ENCODE data around the gene TEFM.
"Not testable (repeated sequence)": the region's sequence is repeated elsewhere in the genome, so short reads cannot be mapped to it uniquely, and the experiment has no call there.

TEFM gene

DNA sequence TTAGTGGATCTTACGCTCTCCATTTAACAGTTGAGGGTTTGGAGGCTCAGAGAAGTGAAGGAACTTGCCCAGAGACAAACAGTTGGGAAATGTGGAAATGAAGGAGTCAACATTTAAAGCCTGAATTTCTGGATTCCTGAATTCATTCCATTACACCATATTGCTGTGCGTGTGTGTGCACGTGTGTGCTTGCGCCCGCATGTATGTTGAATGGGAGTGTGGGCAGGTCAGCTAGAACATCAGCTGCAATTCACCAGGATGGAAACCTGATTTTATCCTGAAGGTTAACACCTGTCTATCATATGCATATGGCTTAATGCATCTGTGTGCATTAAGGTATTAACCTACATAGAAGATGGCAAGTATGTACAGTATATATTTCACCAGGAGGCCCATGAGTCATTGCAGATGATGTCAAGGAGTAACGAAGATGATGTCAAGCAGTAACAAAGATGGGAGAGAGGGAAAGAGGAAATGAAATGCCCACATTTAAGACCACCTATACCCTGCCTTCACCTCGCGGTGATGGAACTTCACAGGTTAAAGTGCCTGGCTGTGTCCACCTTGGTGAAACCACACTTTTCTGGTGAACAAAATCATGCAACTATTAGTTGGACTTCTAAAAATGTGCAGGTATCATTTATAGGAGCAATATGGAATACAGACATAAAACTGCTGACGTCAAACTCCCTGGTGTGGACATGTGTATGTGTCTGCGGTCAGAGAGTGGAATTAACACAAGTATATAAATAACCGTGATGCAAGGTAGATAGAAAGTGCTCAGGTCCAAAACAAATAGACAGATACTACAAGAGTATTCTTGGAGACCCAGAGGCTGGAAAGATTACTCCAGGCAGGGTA, 14.9 kb upstream of the TEFM start:
- DNase-seq: no peak

DNA sequence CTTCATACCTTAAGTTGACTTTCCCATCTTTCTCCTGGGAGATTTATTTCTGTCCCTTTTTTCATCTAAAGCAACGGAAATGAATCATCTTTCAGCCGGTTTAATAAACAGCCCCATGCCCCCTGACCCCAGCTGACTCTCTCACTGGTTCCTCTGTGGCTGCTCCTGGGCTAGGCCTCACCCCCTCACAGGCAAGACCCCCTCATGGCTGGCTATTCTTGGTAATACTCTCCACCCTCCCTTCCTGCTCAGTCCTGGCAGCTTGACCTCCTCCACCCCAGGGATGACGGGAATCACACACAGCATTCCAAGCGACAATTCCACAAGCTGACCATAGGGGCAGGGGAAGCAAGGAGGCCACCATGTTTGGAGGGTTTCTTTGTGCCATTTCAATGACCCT, 14.2 kb upstream of the TEFM start:
- peak; percentile 60 for DNase-seq

DNA sequence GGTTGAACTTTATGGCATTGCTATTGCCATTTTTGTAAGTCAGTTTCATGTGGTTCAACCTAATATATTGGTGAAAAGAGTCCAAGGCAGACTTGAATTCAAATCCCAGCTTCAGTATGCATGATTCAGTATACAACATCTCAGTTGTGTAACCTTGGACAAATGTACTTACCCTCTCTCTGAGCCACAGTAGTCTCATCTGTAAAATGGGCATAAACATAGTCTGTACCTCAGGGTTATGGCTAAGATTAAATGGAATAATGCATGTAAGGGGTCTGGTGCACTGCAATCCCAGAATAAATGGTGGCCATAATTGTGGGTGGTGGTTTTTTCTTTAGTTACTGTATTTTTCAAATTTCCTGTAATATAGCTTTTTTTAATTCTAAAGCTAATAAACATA, 11.0 kb upstream of the TEFM start:
- no peak for DNase-seq

DNA sequence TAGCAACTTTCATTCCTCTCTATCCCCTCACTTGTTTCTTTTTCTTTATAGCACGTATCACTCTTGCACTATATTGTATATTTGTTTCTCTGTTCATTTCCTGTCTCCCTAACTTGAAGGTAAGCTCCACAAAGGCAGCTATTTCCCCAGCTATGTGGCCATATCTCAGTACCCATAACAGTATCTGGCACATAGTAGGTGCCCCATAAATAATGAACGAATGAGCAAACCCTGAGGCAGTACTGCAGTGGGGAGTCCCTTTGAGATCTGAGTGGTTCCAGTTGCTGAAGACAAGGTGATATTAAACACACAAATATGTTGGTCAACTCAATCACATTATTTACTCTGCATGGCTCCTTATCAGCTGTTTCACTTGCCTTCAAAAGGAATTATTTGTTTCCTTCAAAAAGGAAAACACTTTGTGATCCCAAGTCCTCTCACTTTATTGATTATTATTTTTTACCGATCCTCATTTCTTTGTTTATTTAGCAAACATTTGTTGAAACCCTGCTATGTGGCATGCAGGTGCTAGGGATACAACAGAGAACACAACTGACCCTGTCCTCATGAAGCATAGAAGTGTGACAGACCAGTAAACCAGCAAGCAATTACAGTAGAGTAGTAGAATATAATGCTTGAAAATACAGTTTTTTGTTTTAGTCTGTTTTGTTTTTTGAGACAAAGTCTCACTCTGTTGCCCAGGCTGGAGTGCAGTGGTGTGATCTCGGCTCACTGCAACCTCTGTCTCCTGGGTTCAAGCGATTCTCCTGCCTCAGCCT, 10.0 kb upstream of the TEFM start:
- no peak for DNase-seq

DNA sequence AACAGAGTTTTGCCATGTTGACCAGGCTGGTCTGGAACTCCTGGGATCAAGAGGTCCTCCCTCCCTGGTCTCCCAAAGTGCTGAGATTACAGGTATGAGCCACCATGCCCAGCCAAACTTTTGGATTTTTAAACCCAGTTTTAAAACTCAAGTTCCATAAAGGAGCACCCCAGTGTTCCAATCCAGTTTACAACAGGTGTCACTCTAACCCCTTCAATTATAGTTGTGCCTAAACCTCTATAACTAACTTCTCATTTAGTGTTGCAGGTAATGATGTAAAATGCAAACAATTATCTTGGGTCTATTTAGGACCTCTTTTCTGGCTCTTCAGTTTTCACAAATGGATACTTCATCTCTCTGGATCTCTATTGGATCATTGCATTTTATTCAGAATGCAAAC, 7.9 kb upstream of the TEFM start:
- DNase-seq: no peak

DNA sequence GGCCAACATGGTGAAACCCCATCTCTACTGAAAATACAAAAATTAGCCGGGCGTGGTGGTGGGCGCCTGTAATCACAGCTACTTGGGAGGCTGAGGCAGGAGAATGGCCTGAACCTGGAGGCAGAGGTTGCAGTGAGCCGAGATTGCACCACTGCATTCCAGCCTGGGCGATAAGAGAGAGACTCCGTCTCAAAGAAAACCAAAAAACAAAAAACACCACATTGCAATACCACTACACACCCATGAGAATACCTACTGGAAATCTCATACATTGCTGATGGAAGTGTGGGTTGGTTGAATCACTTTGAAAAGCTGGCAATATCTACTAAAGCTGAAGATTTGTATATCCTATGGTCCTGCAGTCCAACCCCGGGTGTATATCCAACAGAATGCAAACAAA, 4.1 kb upstream of the TEFM start:
- not testable (repeated sequence) for DNase-seq

DNA sequence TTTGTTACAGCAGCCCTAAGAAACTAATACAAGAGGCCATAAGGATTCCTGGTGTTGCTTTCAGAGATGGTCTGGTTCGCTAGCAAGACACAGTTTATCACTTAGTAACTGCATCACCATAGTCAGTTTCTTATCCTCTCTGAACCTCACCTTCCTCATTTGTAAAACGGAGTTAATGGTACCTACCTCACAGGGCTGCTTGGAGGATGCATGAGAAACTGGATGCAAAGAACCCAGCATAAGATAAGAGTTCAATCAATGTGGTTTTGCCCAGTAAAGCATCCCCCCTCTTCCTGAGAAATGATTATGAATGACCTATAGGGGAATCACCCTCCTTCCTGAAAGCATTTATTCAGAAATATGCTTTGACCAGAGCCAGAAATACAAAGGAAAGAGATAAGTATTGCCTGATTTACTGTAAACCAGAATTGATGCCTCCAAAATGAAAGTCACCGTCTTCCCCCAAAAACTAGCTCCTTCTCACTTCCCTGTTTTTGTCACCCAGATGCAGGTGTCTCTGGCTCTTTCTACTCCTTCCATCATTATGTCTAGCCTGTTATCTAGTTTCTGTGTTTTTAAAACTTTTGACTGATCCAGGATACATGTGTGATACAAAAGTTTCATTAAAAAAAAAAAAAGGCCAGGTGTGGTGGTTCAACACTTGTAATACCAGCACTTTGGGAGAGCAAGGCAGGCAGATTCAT, 2.8 kb upstream of the TEFM start:
- DNase-seq: no peak

DNA sequence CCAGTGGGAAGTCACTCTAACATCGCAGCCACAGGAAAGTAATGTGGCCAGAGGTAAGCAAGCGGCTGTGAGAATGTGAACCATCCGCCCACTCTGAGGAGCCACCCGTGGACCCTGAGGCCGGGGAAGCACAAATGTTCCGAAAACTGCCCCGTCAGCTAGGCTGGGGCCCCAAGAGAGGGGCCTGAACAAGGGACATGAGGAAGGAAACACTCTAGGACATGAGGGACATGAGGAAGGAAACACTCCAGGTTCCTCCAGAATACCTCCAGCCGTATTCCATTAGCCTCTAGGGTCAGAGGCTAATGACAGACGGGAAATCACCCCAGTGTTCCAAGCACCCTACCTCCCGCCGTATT, 317 bp downstream of the TEFM start:
- DNase-seq: no peak

DNA sequence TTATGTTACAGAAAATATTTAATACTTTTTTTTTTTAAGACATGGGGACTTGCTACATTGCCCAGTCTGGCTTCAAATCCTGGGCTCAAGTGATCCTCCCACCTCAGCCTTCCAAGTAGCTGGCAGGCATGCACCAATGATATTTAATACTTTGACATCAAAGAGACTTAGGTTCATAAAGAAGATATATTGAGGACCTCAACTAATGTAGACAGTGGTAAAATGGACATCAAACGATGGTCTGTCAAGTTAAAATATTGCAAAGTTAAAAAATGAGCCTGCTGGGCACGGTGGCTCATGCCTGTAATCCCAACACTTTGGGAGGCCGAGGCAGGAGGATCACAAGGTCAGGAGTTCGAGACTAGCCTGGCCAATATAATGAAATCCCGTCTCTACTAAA, 8.7 kb downstream of the TEFM start:
- no peak for DNase-seq

DNA sequence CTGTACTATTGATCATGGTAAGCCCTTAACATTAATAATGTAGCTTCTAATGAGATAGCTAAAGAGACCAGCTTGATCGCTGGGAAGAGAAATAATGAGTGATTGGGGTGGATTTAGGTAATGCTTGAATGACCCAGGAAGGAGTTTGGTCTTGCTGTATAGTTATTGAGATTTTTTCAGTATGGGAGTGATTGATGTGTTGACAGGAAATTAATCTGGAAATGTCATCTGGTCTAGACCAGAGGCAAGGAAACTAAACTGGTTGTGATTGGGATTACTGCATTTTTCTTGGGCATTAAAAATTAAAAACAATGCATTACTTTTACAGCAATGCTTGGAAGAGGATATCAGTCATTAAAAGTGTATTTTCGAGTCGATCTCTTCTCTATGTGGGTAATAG, 11.8 kb downstream of the TEFM start:
- no peak for DNase-seq

DNA sequence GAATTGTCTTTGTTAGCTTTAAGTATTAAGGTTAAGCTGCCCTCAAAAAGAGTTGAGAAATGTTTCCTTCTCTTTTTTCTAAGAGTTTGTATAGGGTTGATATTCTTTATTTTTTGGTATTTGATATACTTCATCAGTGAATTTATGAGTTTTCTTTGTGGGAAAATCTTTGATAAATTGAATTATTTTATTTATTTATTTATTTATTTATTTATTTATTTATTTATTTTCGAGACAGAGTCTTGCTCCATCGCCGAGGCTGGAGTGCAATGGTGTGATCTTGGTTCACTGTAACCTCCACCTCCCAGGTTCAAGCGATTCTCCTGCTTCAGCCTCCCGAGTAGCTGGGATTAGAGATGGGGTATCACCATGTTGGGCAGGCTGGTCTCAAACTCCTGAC, 19.9 kb downstream of the TEFM start:
- DNase-seq: no peak

DNA sequence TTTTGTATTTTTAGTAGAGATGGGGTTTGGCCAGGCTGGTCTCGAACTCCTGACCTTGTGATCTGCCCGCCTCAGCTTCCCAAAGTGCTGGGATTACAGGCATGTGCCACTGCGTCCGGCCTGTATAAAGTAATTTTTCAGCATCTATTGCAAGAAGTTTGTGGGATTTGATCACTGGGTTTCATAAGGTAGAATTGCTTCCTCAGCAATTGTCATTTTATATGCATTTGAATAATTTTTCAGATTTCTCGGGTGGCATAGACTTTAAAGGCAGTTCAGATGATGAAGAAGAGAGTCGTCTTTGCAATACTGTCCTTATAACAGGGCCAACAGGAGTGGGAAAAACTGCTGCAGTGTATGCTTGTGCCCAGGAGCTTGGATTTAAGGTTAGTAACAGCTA, 37.0 kb downstream of the TEFM start:
- DNase-seq: no peak

DNA sequence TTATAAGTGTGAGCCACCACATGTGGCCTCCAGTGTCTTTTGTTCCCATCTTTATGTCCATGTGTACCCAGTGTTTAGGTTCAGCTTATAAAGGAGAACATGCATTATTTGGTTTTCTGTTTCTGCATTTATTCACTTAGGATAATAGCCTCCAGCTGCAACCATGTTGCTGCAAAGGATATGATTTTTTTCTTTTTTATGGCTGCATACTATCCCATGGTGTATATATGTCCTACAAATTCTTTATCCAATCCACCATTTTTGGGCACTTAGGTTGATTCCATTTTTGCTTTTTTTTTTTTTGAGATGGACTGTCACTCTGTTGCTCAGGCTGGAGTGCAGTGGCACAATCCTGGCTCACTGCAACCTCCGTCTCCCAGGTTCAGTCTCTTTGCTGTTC, 41.4 kb downstream of the TEFM start:
- no peak for DNase-seq

DNA sequence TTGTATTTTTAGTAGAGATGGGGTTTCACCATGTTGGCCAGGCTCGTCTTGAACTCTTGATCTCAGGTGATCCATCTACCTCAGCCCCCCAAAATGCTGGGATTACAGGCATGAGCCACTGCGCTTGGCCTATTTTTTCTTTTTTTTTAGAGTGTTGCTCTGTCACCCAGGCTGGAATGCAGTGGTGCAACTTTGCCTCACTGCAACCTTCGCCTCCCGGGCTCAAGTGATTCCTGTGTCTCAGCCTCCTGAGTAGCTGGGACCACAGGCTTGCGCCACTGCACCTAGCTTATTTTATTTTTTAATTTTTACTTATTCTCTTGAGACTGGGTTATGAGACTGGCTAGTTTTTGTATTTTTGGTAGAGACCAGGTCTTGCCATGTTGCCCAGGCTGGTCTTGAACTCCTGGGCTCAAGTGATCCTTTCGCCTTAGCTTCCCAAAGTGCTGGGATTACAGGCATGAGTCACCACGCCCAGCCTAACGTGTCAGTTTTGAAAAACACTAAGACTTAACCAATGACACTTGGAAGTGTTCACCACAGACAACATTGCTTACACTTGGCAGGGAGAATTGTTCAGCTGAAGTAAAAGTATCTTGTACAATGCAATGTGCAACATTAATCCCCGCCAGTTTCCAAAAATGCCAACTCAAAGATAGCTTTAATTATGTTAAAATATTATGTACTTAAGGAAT, 47.3 kb downstream of the TEFM start:
- peak; percentile 12 for DNase-seq

DNA sequence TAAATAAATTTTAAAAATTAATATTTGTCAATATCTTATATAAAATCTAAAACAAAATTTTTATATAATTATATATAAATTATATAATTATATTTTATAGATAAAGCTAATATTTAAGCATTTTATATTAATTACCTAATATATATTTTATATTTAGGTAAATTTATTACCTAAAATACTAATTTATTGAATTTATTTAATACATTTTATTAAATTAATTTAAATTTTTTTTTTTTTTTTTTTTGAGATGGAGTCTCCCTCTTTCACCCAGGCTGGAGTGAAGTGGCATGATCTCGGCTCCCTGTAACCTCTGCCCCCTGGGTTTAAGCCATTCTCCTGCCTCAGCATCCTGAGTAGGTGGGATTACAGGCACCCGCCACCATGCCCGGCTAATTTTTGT, 51.9 kb downstream of the TEFM start:
- DNase-seq: no peak
